Activated CD4-positive, alpha-beta T cell treated with anti-CD3 and anti-CD28 coated beads, Interleukin-2, amount 50 U/mL, for 4 hours (primary cell): ENCODE data around the gene CLIC3.

ENCODE experiments used
- DNase-seq, 2 experiments: peaks; one replicate each; pipeline ENCODE4 v3.0.0-alpha.2; 2020

CLIC3 gene

GRCh38 chr9:136979769-136980587 lies 16.4 kb downstream of the CLIC3 start:
- no peak for DNase-seq

GRCh38 chr9:136978865-136979544 lies 17.4 kb downstream of the CLIC3 start:
- DNase-seq: no peak

GRCh38 chr9:136978073-136978864 lies 18.1 kb downstream of the CLIC3 start:
- peak; percentile 46 to 55 for DNase-seq

DNA sequence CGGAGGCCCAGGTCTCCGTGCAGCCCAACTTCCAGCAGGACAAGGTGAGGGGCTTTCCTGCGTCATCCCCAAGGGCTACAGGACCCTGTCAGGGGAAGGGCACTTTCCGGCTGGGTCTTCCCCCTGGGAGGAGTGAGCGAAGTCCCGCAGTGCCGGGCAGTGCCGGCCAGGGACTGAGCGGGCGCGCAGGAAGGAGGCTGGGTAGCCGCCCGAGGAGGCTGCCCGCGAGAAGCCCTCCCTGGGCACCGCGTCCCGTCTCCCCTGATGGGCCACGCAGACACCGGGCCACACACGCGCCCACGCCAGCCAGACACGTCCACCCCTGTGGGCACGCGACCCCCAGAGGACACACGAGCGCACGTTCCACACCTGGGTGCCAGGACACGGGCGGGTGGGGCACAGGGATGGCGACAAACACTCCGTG lies 18.7 kb downstream of the CLIC3 start:
- DNase-seq: no peak

- DNase-seq: no peak
Observed at GRCh38 chr9:136977223-136977622, 19.1 kb downstream of the CLIC3 start, which contains the start of gene PTGDS. Gene PTGDS, plus strand, starts transcription at chr9:136977504. Its CDS starts 75 bp downstream, at chr9:136977579.

DNA sequence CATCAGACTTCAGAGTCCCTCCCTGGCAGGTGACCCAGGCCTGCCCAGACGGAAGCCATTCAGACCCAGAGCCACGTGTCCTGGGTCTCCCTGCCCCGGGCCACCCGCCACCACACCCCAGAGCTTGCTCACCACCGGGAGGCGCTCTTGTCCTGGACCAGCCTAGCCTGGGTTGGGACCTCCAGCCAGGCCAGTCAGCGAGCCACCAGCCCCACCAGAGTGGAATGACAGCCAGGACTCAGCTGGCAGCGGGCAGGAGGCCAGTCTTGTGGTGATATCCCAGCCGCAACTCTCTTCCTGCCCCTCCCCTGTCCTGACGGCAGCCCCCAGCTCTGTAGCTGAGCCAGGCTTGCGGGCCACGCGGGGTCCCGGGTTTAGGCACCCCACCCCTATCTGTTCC lies 20.7 kb downstream of the CLIC3 start:
- DNase-seq: no peak

GRCh38 chr9:136974817-136975535 lies 21.4 kb downstream of the CLIC3 start:
- no peak for DNase-seq

- no peak for DNase-seq
Observed at GRCh38 chr9:136973618-136974617, 22.4 kb downstream of the CLIC3 start.

DNA sequence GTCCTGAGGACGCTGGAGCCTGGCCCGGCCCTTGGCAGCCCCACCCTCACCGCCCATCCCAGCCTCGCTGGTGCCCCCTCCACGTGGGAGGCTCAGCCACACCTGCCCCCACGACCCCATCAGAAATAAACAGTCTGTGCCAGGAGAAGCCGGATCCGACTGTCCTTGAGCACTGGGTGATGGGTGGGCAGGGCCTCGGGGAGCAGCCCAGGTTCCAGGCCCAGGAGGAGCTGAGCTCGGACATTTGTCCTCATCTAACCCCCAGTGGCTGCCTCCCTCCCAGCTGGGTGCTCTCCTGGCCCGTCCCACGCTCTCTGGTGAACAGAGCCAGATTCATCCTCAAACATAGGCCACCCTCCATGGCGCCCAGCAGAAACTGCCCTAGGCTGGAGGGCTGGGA lies 23.6 kb downstream of the CLIC3 start:
- no peak for DNase-seq

DNA sequence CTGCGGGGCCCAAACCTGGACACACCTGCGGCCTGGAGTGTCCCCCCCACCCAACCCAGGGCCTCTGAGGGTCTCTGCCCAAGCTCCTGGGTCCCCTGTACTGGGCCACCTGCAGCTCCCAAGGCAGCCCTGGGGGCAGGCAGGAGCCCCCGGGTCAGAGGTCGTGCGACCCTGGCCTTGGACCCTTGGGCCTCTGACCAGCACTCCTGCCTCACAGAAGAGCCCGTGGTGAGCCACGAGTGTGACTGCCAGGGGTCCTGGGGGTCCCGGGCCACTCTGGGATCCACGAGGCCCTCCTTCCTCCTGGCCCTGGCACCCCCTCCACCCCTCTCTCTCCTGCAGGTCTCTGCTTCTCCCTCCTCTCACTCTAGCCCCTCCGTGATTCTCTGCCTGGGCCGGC lies 24.0 kb downstream of the CLIC3 start:
- DNase-seq: no peak

- no peak for DNase-seq
Observed at GRCh38 chr9:136971746-136972145, 24.6 kb downstream of the CLIC3 start.

DNA sequence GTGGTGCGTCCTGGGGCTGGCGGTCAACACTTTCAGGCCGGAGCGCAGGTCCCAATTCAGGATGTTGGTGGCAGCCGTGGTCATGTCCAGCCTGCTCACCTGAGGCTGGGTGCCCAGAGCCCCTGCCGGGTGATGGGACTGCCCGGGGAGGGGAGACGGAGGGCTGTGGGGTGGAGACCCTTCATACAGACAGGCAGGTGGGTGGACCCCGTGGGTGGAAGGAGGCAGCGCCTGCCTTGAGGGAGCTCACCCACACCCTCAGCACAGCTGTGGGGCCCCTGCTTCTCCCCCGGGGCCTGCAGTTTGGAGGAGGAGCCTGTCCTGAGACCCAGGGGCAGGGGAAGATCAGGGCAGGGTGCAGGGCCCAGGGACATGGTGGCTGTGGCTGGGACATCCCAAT lies 26.0 kb downstream of the CLIC3 start:
- DNase-seq: no peak

DNA sequence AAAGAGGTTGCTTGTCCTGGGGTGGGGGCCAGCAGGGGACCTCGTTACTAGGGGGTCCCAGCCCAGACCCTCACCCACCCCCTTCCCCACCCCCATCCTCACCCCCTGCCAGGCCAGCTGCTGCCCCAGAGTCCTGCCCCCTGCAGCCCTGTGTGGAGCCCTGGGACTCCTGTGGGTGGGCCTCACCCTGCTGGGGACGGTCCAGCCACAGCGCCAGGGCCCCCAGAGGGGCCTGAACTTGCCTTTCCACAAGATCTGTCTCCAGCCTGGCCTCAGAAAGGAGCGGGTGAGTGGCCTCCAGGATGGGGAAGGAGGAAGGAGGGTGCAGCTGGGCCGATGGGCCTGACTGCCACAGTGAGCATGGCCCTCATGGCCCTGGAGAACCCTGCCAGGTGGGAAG lies 26.6 kb downstream of the CLIC3 start:
- DNase-seq: no peak

DNA sequence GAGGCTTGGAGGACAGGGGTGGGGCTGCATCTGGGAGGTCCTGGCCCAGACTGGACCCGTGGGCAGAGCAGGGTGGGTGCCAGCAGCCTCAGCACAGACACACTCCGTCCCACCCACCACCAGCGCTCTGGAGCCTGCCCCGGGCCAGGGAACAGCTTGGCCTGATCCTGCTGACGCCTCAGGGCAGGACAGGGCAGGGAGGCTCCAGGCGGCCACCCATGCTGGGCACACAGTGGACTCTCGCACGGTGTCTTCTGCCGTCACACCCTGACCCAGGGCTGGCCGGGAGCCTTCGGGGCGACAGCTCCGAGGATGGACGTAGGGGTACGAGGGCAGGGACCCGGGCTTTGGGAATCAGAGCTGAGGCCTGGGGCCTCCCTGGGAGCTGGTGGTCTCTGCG lies 27.2 kb downstream of the CLIC3 start:
- DNase-seq: no peak

- no peak for DNase-seq
Observed at GRCh38 chr9:136968333-136969127, 27.8 kb downstream of the CLIC3 start.

GRCh38 chr9:136965771-136966484 lies 30.4 kb downstream of the CLIC3 start:
- no peak for DNase-seq

GRCh38 chr9:136964833-136965422 lies 31.4 kb downstream of the CLIC3 start:
- no peak for DNase-seq

DNA sequence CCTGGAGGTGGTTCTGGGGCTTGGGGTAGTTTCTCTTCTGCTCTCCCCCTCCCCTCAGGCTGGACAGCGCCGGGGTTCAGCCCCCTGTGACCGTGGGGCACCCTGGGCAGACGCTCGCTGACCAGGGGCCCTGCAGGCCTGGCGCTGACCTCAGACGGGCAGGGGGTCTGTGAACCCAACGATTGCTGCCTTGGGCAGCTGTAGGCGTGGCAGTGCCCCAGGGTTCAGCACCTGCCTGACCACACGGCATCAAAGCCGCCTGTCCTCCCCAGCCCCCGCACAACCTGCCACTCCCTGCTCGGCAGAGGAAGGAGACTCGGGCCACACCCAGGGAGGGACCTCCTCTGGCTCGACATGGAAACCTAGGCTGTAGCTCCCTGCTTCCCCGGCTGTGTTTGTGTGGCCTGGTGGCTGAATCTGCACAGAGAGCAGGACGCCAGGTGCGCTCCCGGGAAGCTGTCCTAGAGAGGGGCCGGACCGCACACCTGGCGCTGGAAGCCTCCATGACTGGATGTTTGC lies 32.1 kb downstream of the CLIC3 start:
- no peak for DNase-seq

- DNase-seq: no peak
Observed at GRCh38 chr9:136963751-136964150, 32.6 kb downstream of the CLIC3 start.
